Measurements from ENCODE around the gene HNRNPLL. TPM values are rescaled to one million over a fixed set of nuclear protein-coding genes. Genes with fewer than 3 reads are reported as not detected.

HNRNPLL gene
- total RNA-seq, 1 donor = 46.0 TPM

GRCh38 chr2:38608755-38609154, 6.0 kb upstream of the HNRNPLL start:
- Histone ChIP-seq H3K27ac (ENCODE audit: low read depth, low read length) (no peak overlapping the region), H3K4me3 (ENCODE audit: insufficient read depth, low read length) (no peak overlapping the region), H2AFZ (ENCODE audit: low read length) (no peak overlapping the region), H4K20me1 (ENCODE audit: insufficient read depth, low read length) (no peaks in the 10 kb centered on the region), H3K36me3 (ENCODE audit: insufficient read depth, low read length) (no peaks in the 10 kb centered on the region), H3K79me2 (ENCODE audit: insufficient read depth, low read length) (no peaks in the 10 kb centered on the region), H3K4me1 (ENCODE audit: insufficient read depth, low read length) (no peaks in the 10 kb centered on the region), H3K9me3 (ENCODE audit: low read depth, low read length) (no peaks in the 10 kb centered on the region), H3K27me3 (ENCODE audit: insufficient read depth, low read length) (no peaks in the 10 kb centered on the region), H3K4me2 (ENCODE audit: insufficient read depth, low read length) (no peak overlapping the region)
- TF ChIP-seq, protein P1, sequence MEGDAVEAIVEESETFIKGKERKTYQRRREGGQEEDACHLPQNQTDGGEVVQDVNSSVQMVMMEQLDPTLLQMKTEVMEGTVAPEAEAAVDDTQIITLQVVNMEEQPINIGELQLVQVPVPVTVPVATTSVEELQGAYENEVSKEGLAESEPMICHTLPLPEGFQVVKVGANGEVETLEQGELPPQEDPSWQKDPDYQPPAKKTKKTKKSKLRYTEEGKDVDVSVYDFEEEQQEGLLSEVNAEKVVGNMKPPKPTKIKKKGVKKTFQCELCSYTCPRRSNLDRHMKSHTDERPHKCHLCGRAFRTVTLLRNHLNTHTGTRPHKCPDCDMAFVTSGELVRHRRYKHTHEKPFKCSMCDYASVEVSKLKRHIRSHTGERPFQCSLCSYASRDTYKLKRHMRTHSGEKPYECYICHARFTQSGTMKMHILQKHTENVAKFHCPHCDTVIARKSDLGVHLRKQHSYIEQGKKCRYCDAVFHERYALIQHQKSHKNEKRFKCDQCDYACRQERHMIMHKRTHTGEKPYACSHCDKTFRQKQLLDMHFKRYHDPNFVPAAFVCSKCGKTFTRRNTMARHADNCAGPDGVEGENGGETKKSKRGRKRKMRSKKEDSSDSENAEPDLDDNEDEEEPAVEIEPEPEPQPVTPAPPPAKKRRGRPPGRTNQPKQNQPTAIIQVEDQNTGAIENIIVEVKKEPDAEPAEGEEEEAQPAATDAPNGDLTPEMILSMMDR (IDR thresholded peaks at IDR 0.05; ENCODE audit: extremely low read depth, low read depth, low read length) = no peak
- DNase-seq (ENCODE audit: insufficient read length, low spot score, missing footprints) = no peak

DNA sequence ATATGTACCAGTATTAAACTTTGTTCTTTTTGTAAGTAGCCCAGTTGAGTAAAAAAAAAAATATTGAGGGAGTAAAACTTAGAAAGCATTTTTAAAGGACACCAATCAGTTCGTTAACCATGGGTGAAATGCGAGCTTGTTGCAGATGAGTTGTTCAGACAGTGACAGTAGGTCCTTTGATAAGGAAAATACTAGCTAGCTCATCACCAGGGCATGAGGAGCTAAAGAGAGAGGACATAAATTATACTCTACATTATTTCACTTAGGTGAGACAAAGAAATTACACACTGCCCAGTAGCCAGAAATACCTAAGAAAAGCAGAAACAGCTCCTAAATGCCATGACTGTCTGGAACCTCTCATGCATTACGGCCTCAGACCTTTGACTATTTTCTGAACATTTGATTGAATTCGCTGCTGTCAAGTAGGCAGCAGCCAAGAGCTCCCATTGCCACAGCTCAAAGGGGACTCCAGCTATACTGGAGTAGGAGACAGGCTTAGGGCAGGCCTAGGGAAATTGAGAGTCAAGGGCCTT, 2.6 kb upstream of the HNRNPLL start:
- no peak for DNase-seq (ENCODE audit: insufficient read length, low spot score, missing footprints)
- TF ChIP-seq, protein P1 (IDR thresholded peaks at IDR 0.05; ENCODE audit: extremely low read depth, low read depth, low read length) = no peak

GRCh38 chr2:38603402-38604290, 918 bp upstream of the HNRNPLL start:
- H3K4me1 ChIP-seq (ENCODE audit: insufficient read depth, low read length) = peaks cover 12% of the 10 kb centered on the region
- peak overlapping the region; percentile 56 for H3K27ac ChIP-seq (ENCODE audit: low read depth, low read length)
- H3K9me3 ChIP-seq (ENCODE audit: low read depth, low read length) = no peaks in the 10 kb centered on the region
- peak; percentile 88 for DNase-seq (ENCODE audit: insufficient read length, low spot score, missing footprints)
- H3K79me2 ChIP-seq (ENCODE audit: insufficient read depth, low read length) = peaks cover 40% of the 10 kb centered on the region
- TF ChIP-seq, protein P1 (IDR thresholded peaks at IDR 0.05; ENCODE audit: extremely low read depth, low read depth, low read length) = peak; percentile 95
- H4K20me1 ChIP-seq (ENCODE audit: insufficient read depth, low read length) = peaks cover 29% of the 10 kb centered on the region
- peak overlapping the region; percentile 90 for H2AFZ ChIP-seq (ENCODE audit: low read length)
- H3K36me3 ChIP-seq (ENCODE audit: insufficient read depth, low read length) = no peaks in the 10 kb centered on the region
- peak overlapping the region; percentile 90 for H3K4me2 ChIP-seq (ENCODE audit: insufficient read depth, low read length)
- H3K4me3 ChIP-seq (ENCODE audit: insufficient read depth, low read length) = peak overlapping the region; percentile 92
- no peaks in the 10 kb centered on the region for H3K27me3 ChIP-seq (ENCODE audit: insufficient read depth, low read length)

More for the DNA sequence above, 2.6 kb upstream of the HNRNPLL start:
- Histone ChIP-seq H3K4me1 (ENCODE audit: insufficient read depth, low read length) (no peaks in the 10 kb centered on the region), H3K4me2 (ENCODE audit: insufficient read depth, low read length) (no peak overlapping the region), H4K20me1 (ENCODE audit: insufficient read depth, low read length) (peaks cover 11% of the 10 kb centered on the region), H3K27ac (ENCODE audit: low read depth, low read length) (no peak overlapping the region), H3K4me3 (ENCODE audit: insufficient read depth, low read length) (no peak overlapping the region), H3K36me3 (ENCODE audit: insufficient read depth, low read length) (no peaks in the 10 kb centered on the region), H3K9me3 (ENCODE audit: low read depth, low read length) (no peaks in the 10 kb centered on the region), H2AFZ (ENCODE audit: low read length) (no peak overlapping the region), H3K27me3 (ENCODE audit: insufficient read depth, low read length) (no peaks in the 10 kb centered on the region), H3K79me2 (ENCODE audit: insufficient read depth, low read length) (peaks cover 23% of the 10 kb centered on the region)

DNA sequence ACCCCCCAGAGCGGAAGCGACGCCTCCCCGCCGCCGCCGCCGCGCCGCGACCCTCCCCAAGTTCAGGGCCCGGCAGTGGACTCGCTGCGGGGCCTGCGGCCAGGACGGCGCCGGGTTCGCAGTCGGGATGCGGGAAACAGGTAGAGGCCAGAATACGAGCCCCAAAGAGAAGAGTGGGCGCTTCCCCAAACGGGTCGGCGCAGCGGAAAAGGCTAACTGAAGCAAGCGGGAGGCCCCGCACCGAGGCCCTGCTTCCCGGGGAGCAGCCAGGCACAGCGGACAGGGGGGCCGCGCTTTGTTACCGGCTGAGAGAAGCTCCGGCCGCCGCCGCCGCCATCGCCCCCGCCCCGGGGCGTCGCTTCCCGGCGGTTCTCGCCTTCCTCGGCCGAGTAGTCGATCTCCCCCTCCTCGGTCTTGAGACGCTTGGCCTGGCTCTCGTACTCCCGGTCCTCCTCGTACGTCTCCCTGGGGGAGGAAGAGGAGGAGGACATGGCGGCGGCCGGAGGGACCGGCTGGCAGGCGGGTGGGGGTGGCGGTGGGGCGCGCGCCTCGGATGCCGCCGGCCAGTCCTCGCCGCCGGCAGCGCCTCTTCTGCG, 494 bp downstream of the HNRNPLL start:
- H3K4me2 ChIP-seq (ENCODE audit: insufficient read depth, low read length) = peak overlapping the region; percentile 98
- H3K4me1 ChIP-seq (ENCODE audit: insufficient read depth, low read length) = peaks cover 19% of the 10 kb centered on the region
- no peak for DNase-seq (ENCODE audit: insufficient read length, low spot score, missing footprints)
- peak overlapping the region; percentile 92 for H3K4me3 ChIP-seq (ENCODE audit: insufficient read depth, low read length)
- peak overlapping the region; percentile 80 for H2AFZ ChIP-seq (ENCODE audit: low read length)
- no peaks in the 10 kb centered on the region for H3K9me3 ChIP-seq (ENCODE audit: low read depth, low read length)
- H3K27me3 ChIP-seq (ENCODE audit: insufficient read depth, low read length) = no peaks in the 10 kb centered on the region
- no peaks in the 10 kb centered on the region for H3K36me3 ChIP-seq (ENCODE audit: insufficient read depth, low read length)
- peaks cover 36% of the 10 kb centered on the region for H4K20me1 ChIP-seq (ENCODE audit: insufficient read depth, low read length)
- peak overlapping the region; percentile 73 for H3K27ac ChIP-seq (ENCODE audit: low read depth, low read length)
- H3K79me2 ChIP-seq (ENCODE audit: insufficient read depth, low read length) = peaks cover 54% of the 10 kb centered on the region
- TF ChIP-seq, protein P1 (IDR thresholded peaks at IDR 0.05; ENCODE audit: extremely low read depth, low read depth, low read length) = no peak
